NCI-H2029 treated with DMSO at 0.1 percent for 48 hours (cell line): ENCODE measurements around the gene PLCB1.

ENCODE experiments used
- DNase-seq: peaks from one replicate; lab custom pipeline; 2025; lab: John Stamatoyannopoulos, UW

Gene PLCB1

GRCh38 chr20:8507231-8507630 lies 375.2 kb downstream of the PLCB1 start:
- no peak for DNase-seq

GRCh38 chr20:8509809-8510208 lies 377.7 kb downstream of the PLCB1 start:
- DNase-seq: no peak

GRCh38 chr20:8510808-8511207 lies 378.7 kb downstream of the PLCB1 start:
- DNase-seq: no peak

- no peak for DNase-seq
Observed at GRCh38 chr20:8512003-8512402, 379.9 kb downstream of the PLCB1 start.

DNA sequence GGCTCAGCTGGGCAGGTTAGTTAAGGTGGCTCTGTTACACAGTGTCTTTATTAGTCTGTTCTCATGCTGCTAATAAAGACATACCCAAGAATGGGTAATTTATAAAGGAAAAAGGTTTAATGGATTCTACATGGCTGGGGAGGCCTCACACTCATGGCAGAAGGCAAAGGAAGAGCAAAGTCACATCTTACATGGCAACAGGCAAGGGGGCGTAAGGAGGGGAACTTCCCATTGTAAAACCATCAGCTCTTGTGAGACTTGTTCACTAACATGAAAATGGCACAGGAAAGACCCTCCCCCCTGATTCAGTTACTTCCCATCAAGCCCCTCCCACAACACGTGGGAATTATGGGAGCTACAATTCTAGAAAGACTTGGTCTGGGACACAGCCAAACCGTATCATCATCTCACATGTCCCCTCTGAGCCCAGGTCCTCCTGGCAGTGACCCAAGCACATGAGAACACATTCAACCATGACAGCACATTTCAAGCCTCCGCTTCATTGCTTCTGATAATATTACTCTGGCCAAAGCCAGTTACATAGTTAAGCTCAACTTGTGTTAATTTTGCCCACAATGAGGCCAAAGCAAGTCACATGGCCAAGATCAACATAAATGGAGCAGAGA lies 383.9 kb downstream of the PLCB1 start:
- peak; percentile 4 for DNase-seq

DNA sequence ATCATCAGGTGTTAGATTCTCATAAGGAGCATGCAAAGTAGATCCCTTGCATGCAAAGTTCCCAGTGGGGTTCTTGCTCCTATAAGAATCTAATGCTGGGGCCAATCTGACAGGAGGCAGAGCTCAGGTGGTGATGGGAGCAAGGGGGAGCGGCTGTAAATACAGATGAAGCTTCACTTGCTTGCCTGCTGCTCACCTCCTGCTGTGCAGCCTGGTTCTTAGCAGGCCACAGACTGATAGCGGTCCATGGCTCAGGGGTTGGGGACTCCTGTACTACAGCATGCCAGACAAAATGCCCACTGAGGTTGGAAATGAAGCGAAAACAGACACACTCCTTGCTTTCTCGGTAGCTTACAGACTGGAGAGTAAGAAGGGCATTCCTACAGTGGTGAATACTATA lies 386.8 kb downstream of the PLCB1 start:
- DNase-seq: no peak

GRCh38 chr20:8519887-8520286 lies 387.8 kb downstream of the PLCB1 start:
- no peak for DNase-seq

DNA sequence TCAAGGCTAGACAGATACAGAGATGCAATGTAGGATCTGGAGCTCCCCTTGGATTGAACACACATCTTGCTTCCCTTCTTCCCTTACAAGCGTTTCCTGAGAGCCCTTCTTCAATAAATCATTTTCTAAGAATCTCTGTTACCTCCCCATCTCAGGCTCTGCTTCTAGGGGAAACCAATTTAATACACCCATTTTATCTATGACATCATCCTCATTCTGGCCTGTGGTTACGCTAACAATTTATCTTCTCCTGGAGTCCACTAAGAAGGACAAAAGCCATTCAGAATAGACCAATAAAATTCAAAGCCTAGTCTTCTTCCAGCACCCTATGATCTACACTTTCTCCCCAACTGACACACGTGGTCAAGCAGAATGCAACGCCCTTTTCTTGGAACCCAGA lies 390.1 kb downstream of the PLCB1 start:
- DNase-seq: no peak

DNA sequence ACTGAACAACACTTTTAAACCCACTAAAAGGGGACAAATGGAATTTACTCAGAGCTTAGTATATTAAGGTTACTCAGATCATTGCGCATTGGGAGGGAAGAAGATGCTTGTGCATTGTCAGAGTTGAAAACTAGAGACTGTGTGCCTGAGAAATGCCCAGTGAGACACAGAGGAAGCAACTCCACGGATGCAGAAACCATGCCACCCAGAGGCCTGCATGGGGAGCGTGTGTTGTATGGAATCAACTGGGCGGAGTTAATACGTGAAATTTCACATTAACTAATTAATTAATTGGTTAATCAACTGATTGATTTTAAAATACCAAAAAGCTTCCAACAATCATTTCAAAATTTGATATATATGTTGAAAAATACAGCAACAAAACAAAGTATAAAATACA lies 391.6 kb downstream of the PLCB1 start:
- no peak for DNase-seq

- DNase-seq: no peak
Observed at GRCh38 chr20:8524101-8525016, 392.3 kb downstream of the PLCB1 start.

- no peak for DNase-seq
Observed at GRCh38 chr20:8525017-8525343, 392.9 kb downstream of the PLCB1 start.

DNA sequence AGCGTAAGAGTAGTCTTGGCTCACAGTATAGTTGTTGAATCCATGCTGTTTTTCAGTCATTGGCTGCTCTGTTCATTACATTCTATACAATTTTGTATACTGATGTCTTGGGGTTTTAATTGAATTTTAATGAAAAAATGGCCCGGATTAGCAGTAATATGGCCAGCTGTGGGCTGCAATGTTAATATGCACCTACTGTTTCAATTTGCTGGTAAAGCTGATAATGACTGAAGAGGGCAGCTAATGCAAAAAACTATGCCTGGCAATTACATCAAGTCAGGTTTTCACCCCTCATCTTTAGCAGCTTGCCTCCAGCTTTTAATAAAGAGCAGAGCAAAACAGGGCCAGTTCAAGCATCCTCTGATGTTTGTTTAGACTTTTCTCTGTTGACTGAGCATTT lies 394.5 kb downstream of the PLCB1 start:
- no peak for DNase-seq

- DNase-seq: no peak
Observed at GRCh38 chr20:8527998-8528723, 396.1 kb downstream of the PLCB1 start.

DNA sequence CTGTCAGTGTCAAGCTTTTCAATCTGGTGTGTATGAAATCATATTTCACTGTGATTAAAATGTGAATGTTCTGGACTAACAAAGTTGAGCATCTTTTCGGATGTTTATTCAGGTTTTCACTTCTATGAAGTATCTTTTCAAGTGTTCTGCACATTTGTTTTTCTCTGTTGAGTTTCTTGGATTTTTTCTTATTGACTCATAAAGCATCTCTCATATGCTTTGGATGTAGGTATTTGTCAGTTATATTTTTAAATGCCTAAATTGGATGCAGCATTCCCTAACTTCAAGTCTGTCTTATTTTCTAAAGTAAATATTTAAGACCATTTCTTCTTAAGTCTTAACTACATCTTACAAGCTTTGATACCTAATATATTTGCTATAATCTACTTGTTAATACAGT lies 398.0 kb downstream of the PLCB1 start:
- no peak for DNase-seq

DNA sequence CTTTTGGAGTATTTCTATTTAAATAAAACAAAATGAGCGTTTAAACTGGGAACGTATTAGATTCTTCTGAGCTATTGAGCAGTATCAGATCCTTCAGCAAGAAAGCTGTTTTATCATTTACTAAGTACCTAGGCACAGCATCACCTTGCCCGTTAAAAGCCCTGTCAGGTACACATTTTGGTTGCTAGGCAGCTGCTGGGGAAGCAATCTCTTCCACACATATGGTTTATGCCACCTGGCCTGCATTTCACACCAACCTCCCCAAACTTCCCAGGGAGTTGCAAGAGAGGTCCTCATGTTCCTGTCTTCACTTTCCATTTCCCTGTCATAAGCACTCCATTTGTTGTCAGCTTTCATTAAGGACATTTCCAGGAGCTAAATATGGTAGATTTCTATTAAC lies 400.1 kb downstream of the PLCB1 start:
- DNase-seq: no peak

- DNase-seq: no peak
Observed at GRCh38 chr20:8534368-8535160, 402.5 kb downstream of the PLCB1 start.

DNA sequence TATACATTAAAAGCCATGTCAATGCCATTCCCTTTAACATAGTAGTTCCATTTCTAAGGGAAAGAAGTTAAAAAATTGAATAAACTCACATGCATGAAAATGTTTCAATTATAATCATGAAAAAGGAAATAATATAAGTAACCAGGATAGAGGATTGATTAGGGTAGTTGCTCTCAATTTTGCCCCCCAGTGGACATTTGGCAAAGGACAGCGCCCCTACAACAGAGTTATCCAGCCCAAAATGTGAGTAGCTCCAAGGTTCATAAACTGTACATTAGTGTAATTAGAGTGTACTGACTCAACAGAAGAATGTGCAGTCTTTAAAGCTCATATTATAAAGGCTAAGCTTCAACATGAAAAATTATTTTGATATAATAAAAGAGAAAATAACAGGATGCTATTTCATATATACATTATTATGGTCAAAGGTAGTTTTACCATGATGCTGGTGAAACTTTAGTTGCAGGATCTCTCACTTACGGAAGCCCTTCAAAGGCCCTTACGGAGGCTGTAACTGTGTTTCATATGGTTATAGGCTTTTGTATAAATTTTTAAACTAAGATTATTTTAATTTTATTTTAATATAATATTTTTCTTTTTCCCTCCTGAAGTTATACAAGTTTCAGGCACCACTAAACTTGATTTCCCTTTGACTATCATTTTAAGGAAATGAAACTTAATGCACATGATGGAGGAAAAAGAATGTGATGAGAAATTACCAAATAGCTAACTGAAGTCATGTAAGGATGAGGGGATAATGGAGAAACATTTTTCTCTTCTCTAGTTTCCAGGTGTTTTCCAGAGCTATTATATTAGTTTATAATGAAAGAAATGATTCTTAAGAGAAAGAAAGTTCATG lies 403.6 kb downstream of the PLCB1 start:
- DNase-seq: peak; percentile 1

GRCh38 chr20:8536262-8536618 lies 404.2 kb downstream of the PLCB1 start:
- DNase-seq: no peak

DNA sequence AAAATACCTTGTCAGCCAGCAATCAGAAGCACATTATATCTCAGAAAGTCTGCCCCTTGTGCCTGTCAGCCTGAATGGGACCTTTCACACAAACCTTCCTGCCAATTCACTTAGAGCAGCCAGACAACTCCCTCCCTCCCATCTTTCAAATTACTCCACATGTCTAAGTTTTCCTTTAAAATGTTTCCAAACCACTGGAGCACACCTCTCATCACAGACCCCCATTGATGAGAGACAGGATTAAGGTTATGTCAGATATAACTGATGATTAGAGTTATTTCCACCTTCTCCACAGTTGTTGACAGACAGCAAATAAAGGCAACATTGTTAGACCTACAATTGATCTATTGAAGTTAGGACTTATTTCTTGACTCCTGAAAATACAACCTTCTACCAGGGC lies 408.4 kb downstream of the PLCB1 start:
- no peak for DNase-seq

GRCh38 chr20:8542110-8542486 lies 410.0 kb downstream of the PLCB1 start:
- no peak for DNase-seq

- DNase-seq: no peak
Observed at GRCh38 chr20:8545212-8545611, 413.1 kb downstream of the PLCB1 start.
